HepG2 (cell line): Measurements from ENCODE around the gene CATSPERE. TPM values are rescaled to one million over a fixed set of nuclear protein-coding genes. Genes with fewer than 3 reads are reported as not detected.

Experiments used
- BRCA1 ChIP-seq: sonication (generic); formaldehyde crosslinking; IDR thresholded peaks from 2 replicates; pipeline ENCODE4 v1.4.0; 2020; ENCODE audit warnings: missing genetic modification reagents
- ERF ChIP-seq: IDR thresholded peaks from 2 replicates; pipeline ENCODE4 v1.6.1; 2018; ENCODE audit warnings: missing biosample characterization, missing genetic modification reagents
- GFI1 ChIP-seq: sonication (generic); formaldehyde crosslinking; IDR thresholded peaks from 2 replicates; pipeline ENCODE4 v1.5.0; 2020; ENCODE audit warnings: missing genetic modification reagents, mild to moderate bottlenecking, borderline replicate concordance
- IRX3 ChIP-seq: sonication (generic); formaldehyde crosslinking; IDR thresholded peaks from 2 replicates; pipeline ENCODE4 v1.8.1; 2023; ENCODE audit warnings: mild to moderate bottlenecking, low read depth, missing genetic modification reagents, borderline replicate concordance
- MEF2D ChIP-seq: sonication (generic); formaldehyde crosslinking; IDR thresholded peaks from 2 replicates; pipeline ENCODE4 v1.5.1; 2020; ENCODE audit warnings: mild to moderate bottlenecking, missing genetic modification reagents
- MXD3 ChIP-seq: IDR thresholded peaks from 2 replicates; pipeline ENCODE4 v1.6.1; 2016; ENCODE audit warnings: mild to moderate bottlenecking, missing biosample characterization, missing genetic modification reagents
- PLRG1 ChIP-seq: fragments of 450-650 bp; conservative IDR thresholded peaks from 2 replicates; pipeline ENCODE4 v1.6.1; 2016
- PRDM10 ChIP-seq: sonication (generic); formaldehyde crosslinking; IDR thresholded peaks from 2 replicates; pipeline ENCODE4 v1.4.0; 2020; ENCODE audit warnings: low read depth, missing genetic modification reagents
- PRPF4 ChIP-seq: fragments of 200-400 bp; formaldehyde crosslinking; IDR thresholded peaks from 2 replicates; pipeline ENCODE4 v1.6.1; 2016; ENCODE audit warnings: low read length, low read depth; ENCODE audit not compliant: poor library complexity, severe bottlenecking
- SNAPC4 ChIP-seq: sonication (generic); formaldehyde crosslinking; IDR thresholded peaks from 2 replicates; pipeline ENCODE4 v1.4.0; 2020; ENCODE audit warnings: mild to moderate bottlenecking, missing genetic modification reagents
- TCF7 ChIP-seq: sonication (generic); IDR thresholded peaks from 2 replicates; pipeline ENCODE4 v1.6.1; 2016; ENCODE audit warnings: antibody characterized with exemption, low read depth
- YEATS2 ChIP-seq: sonication (generic); formaldehyde crosslinking; IDR thresholded peaks from 2 replicates; pipeline ENCODE4 v1.4.0; 2020; ENCODE audit warnings: missing genetic modification reagents, borderline replicate concordance
- ZNF317 ChIP-seq: sonication (generic); formaldehyde crosslinking; IDR thresholded peaks from 2 replicates; pipeline ENCODE4 v1.5.0; 2020; ENCODE audit warnings: mild to moderate bottlenecking, missing genetic modification reagents
- ZNF670 ChIP-seq: sonication (generic); formaldehyde crosslinking; IDR thresholded peaks from 2 replicates; pipeline ENCODE4 v1.8.0; 2022; ENCODE audit warnings: mild to moderate bottlenecking, missing genetic modification reagents, borderline replicate concordance
- ZNF678 ChIP-seq: sonication (generic); formaldehyde crosslinking; IDR thresholded peaks from 2 replicates; pipeline ENCODE4 v1.4.0; 2020; ENCODE audit warnings: mild to moderate bottlenecking, missing genetic modification reagents
- polyA plus RNA-seq, 8 experiments: library from polyadenylated mRNA; depleted of rRNA in 3 of 8; stranded (reverse) in 7 of 8; unstranded in 1 of 8; fragments of >200 nt; fragmentation: Illumina TruSeq in 4 of 8; extraction: Trizol in 4 of 8; gene quantifications; 2 replicates each; pipeline versions ENCODE4 v1.2.1 to v1.2.3, GENCODE V29; 2011 to 2016; ENCODE audit warnings: low read depth in 4 of 8, missing spikeins in 1 of 8, mixed read lengths in 1 of 8; ENCODE audit not compliant: insufficient read depth in 1 of 8
- total RNA-seq, 5 experiments: library from RNA; depleted of rRNA; stranded (reverse); fragments of >200 nt; fragmentation: Illumina TruSeq; extraction: Trizol; gene quantifications; 2 replicates each; pipeline ENCODE4 v1.2.3, GENCODE V29; 2016; ENCODE audit warnings: low read depth in 1 of 5
- TF ChIP-seq, protein P1 (sequence below): sonication (generic); formaldehyde crosslinking; IDR thresholded peaks from 2 replicates; pipeline ENCODE4 v1.5.0; 2020; ENCODE audit warnings: mild to moderate bottlenecking, missing genetic modification reagents
- TF ChIP-seq, protein P2 (sequence below): sonication (generic); formaldehyde crosslinking; conservative IDR thresholded peaks from 2 replicates; pipeline ENCODE4 v1.5.0; 2020; ENCODE audit warnings: missing genetic modification reagents

Gene CATSPERE
- total and polyA plus RNA-seq, 2 of the 13 experiments (the other 11 are each of a cell fraction or from before 2014, with no cell fraction given) = 0.34 to 0.51 TPM

GRCh38 chr1:244451539-244451950 is 9.5 kb upstream of the CATSPERE start, which contains the start of gene ADSS2 (continued):
- TF ChIP-seq PLRG1 = no peak
- no peak for TF ChIP-seq BRCA1 (CRISPR knock-in tag)
- 0 out of 2 replicates have a peak, but pooled peaks have one; percentile 27 for TF ChIP-seq ZNF317 (CRISPR knock-in tag)
- no peak for TF ChIP-seq PRPF4
- TF ChIP-seq MEF2D (CRISPR knock-in tag) = peak; percentile 58; the same call in 1 of the 2 replicates
- TF ChIP-seq, protein P1, sequence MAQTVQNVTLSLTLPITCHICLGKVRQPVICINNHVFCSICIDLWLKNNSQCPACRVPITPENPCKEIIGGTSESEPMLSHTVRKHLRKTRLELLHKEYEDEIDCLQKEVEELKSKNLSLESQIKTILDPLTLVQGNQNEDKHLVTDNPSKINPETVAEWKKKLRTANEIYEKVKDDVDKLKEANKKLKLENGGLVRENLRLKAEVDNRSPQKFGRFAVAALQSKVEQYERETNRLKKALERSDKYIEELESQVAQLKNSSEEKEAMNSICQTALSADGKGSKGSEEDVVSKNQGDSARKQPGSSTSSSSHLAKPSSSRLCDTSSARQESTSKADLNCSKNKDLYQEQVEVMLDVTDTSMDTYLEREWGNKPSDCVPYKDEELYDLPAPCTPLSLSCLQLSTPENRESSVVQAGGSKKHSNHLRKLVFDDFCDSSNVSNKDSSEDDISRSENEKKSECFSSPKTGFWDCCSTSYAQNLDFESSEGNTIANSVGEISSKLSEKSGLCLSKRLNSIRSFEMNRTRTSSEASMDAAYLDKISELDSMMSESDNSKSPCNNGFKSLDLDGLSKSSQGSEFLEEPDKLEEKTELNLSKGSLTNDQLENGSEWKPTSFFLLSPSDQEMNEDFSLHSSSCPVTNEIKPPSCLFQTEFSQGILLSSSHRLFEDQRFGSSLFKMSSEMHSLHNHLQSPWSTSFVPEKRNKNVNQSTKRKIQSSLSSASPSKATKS (CRISPR knock-in tag) = no peak
- no peak for TF ChIP-seq ERF
- no peak for TF ChIP-seq YEATS2
- no peak for TF ChIP-seq PRDM10 (CRISPR knock-in tag)
- no peak for TF ChIP-seq GFI1 (CRISPR knock-in tag)
- no peak for TF ChIP-seq ZNF670 (CRISPR knock-in tag)
- no peak for TF ChIP-seq ZNF678 (CRISPR knock-in tag)
- TF ChIP-seq MXD3 (CRISPR knock-in tag) = no peak; the same call in 1 of the 2 replicates
- TF ChIP-seq SNAPC4 = peak; percentile 81; the same call in 1 of the 2 replicates
- TF ChIP-seq, protein P2, sequence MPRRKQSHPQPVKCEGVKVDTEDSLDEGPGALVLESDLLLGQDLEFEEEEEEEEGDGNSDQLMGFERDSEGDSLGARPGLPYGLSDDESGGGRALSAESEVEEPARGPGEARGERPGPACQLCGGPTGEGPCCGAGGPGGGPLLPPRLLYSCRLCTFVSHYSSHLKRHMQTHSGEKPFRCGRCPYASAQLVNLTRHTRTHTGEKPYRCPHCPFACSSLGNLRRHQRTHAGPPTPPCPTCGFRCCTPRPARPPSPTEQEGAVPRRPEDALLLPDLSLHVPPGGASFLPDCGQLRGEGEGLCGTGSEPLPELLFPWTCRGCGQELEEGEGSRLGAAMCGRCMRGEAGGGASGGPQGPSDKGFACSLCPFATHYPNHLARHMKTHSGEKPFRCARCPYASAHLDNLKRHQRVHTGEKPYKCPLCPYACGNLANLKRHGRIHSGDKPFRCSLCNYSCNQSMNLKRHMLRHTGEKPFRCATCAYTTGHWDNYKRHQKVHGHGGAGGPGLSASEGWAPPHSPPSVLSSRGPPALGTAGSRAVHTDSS (CRISPR knock-in tag) = no peak
- no peak for TF ChIP-seq IRX3 (CRISPR knock-in tag)
- TF ChIP-seq TCF7 = no peak
